HepG2 (cell line): ENCODE measurements around the gene SLC7A8. TPM values are rescaled to one million over a fixed set of nuclear protein-coding genes. Genes with fewer than 3 reads are reported as not detected.

Source experiments
- DRAP1 ChIP-seq: IDR thresholded peaks from 2 replicates; pipeline ENCODE4 v1.6.1; 2016; ENCODE audit warnings: missing genetic modification reagents, missing compliant biosample characterization
- MTA1 ChIP-seq: sonication (generic); formaldehyde crosslinking; IDR thresholded peaks from 2 replicates; pipeline ENCODE4 v1.4.0; 2020; ENCODE audit warnings: missing genetic modification reagents, mild to moderate bottlenecking, borderline replicate concordance
- ZKSCAN5 ChIP-seq: sonication (generic); formaldehyde crosslinking; IDR thresholded peaks from 2 replicates; pipeline ENCODE4 v1.5.1; 2020; ENCODE audit warnings: mild to moderate bottlenecking, missing genetic modification reagents
- ZNF318 ChIP-seq: sonication (generic); formaldehyde crosslinking; IDR thresholded peaks from 2 replicates; pipeline ENCODE4 v1.4.0; 2020; ENCODE audit warnings: mild to moderate bottlenecking, missing genetic modification reagents
- ZNF407 ChIP-seq: sonication (generic); formaldehyde crosslinking; IDR thresholded peaks from one replicate; pipeline ENCODE4 v1.5.1; 2020; ENCODE audit warnings: mild to moderate bottlenecking, missing genetic modification reagents; ENCODE audit errors: not compliant biosample characterization
- polyA plus RNA-seq, 8 experiments: library from polyadenylated mRNA; depleted of rRNA in 3 of 8; stranded (reverse) in 7 of 8; unstranded in 1 of 8; fragments of >200 nt; fragmentation: Illumina TruSeq in 4 of 8; extraction: Trizol in 4 of 8; gene quantifications; 2 replicates each; pipeline versions ENCODE4 v1.2.1 to v1.2.3, GENCODE V29; 2011 to 2016; ENCODE audit warnings: low read depth in 4 of 8, missing spikeins in 1 of 8, mixed read lengths in 1 of 8; ENCODE audit not compliant: insufficient read depth in 1 of 8
- total RNA-seq, 5 experiments: library from RNA; depleted of rRNA; stranded (reverse); fragments of >200 nt; fragmentation: Illumina TruSeq; extraction: Trizol; gene quantifications; 2 replicates each; pipeline ENCODE4 v1.2.3, GENCODE V29; 2016; ENCODE audit warnings: low read depth in 1 of 5

The SLC7A8 gene
- total and polyA plus RNA-seq, 2 of the 13 experiments (the other 11 are each of a cell fraction or from before 2014, with no cell fraction given): 0.25 TPM; not detected in 1

- TF ChIP-seq ZNF407 (CRISPR knock-in tag) (no peak), ZKSCAN5 (no peak), DRAP1 (CRISPR knock-in tag) (no peak), ZNF318 (CRISPR knock-in tag) (0 out of 2 replicates have a peak, but pooled peaks have one; percentile 46), MTA1 (CRISPR knock-in tag) (no peak)
- TF ChIP-seq, all 625 proteins: peak for 1
Observed at GRCh38 chr14:23101986-23102625, 81.4 kb downstream of the SLC7A8 start (continued).
